GM06990 (cell line): ENCODE measurements around the gene G6PC3.
"Not testable (repeated sequence)": the region's sequence is repeated elsewhere in the genome, so short reads cannot be mapped to it uniquely, and the experiment has no call there.

Experiments used
- DNase-seq: peaks from one replicate; pipeline ENCODE4 v3.0.0-alpha.2; 2011; ENCODE audit not compliant: insufficient read length; ENCODE audit errors: extremely low read depth
- H3K27me3 ChIP-seq: replicated peaks from 2 replicates; pipeline ENCODE4 v1.6.0; 2011; ENCODE audit warnings: low read length; ENCODE audit not compliant: control insufficient read depth, insufficient read depth
- H3K36me3 ChIP-seq: 2 replicates; pipeline ENCODE4 v1.5.1; 2011; ENCODE audit warnings: low read length; ENCODE audit not compliant: control insufficient read depth, insufficient read depth
- H3K4me3 ChIP-seq: replicated peaks from 2 replicates; pipeline ENCODE4 v1.5.1; 2011; ENCODE audit warnings: low read depth, mild to moderate bottlenecking, control low read depth, low read length
- TF ChIP-seq, protein P1 (sequence below): IDR thresholded peaks from 2 replicates; pipeline ENCODE4 v1.5.1; 2011; ENCODE audit warnings: low read length, control low read depth, mild to moderate bottlenecking, inconsistent platforms; ENCODE audit not compliant: insufficient read depth, poor library complexity, severe bottlenecking

Gene G6PC3

DNA sequence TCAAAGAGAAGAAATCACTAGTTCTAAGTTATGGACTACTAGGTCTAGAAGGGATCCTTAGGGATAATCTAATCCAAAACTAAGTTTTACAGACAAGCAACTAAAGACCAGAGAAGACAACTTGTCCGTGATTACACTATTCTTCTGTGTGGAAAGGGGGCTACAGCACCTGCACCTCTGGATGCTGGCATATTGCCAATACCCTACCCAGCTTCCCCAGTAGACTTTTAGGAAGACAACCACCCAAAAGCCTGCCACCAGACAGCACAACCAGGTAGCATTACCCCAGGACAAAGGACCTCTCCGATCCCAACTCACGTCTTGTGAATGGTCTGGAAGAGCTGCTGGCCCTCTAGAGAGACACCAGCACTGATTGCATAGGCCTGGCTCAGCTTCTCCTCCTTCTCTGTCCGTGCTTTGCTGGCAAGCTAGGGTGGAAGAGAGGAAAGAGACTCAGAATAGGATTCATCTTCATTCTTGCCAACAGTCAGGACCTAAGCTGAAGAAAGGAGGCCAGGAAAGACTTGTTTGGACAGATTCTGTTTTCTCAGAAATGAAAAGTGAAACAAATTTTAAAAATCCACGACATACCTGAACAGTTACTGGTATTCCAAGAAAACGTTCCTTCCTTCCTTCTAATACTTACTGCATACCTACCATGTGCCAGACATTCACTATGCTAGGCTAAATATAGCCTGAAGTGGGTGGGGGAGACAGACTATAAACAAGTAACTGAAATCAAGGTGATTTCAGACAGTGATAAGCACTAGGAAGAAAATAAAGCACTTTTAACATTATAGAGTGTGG is 30.5 kb upstream of the G6PC3 start:
- DNase-seq = no peak
- Histone ChIP-seq H3K36me3 (peaks cover 19% of the 10 kb centered on the region), H3K4me3 (no peak overlapping the region), H3K27me3 (no peaks in the 10 kb centered on the region)
- TF ChIP-seq, protein P1, sequence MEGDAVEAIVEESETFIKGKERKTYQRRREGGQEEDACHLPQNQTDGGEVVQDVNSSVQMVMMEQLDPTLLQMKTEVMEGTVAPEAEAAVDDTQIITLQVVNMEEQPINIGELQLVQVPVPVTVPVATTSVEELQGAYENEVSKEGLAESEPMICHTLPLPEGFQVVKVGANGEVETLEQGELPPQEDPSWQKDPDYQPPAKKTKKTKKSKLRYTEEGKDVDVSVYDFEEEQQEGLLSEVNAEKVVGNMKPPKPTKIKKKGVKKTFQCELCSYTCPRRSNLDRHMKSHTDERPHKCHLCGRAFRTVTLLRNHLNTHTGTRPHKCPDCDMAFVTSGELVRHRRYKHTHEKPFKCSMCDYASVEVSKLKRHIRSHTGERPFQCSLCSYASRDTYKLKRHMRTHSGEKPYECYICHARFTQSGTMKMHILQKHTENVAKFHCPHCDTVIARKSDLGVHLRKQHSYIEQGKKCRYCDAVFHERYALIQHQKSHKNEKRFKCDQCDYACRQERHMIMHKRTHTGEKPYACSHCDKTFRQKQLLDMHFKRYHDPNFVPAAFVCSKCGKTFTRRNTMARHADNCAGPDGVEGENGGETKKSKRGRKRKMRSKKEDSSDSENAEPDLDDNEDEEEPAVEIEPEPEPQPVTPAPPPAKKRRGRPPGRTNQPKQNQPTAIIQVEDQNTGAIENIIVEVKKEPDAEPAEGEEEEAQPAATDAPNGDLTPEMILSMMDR = no peak

DNA sequence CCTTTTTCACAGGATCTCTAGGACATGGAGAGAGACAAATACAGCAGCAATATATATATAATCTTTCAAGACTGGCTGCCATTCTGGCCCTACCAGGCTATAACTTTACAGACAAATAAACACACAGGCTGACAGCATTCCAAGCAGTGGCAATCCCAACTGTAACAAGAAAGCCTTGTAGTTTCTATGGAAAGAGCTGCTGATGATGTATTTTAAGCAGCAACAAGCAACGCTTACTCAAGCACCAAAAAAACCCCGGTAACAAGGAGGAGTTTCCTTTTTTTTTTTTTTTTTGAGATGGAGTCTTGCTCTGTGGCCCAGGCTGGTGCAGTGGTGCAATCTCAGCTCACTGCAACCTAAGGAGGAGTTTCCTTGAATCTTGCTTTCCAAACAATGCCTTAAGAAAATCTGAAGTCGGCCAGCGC is 27.3 kb upstream of the G6PC3 start:
- no peak for DNase-seq
- TF ChIP-seq, protein P1 = no peak
- no peak overlapping the region for H3K4me3 ChIP-seq
- H3K36me3 ChIP-seq = peaks cover 5% of the 10 kb centered on the region
- H3K27me3 ChIP-seq = no peaks in the 10 kb centered on the region

DNA sequence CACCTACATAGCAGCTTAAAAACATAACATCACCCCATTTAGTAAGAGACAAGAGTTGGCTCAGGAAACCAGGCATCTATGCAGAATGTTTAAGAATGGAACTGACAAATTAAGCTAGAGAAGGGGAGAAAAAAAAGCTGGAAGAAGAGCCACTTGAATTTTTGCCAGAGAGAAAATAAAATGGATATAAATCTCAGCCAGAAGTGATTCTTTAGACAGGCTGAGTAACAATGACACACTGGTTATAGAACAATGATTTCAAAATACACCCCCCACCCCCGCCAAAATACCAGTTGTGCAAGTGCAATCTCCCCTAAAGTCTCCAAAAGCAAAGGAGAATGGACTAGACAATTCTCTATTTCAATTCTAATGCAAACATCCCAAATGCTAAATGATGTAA is 26.5 kb upstream of the G6PC3 start:
- no peak overlapping the region for H3K4me3 ChIP-seq
- no peaks in the 10 kb centered on the region for H3K27me3 ChIP-seq
- TF ChIP-seq, protein P1 = no peak
- H3K36me3 ChIP-seq = no peaks in the 10 kb centered on the region; the same call in 1 of the 2 replicates
- DNase-seq = no peak

- Histone ChIP-seq H3K4me3 (no peak overlapping the region), H3K36me3 (peaks cover 6% of the 10 kb centered on the region), H3K27me3 (no peaks in the 10 kb centered on the region)
- TF ChIP-seq, protein P1 = no peak
- DNase-seq = no peak
Measured at GRCh38 chr17:44045486-44045885, 25.0 kb upstream of the G6PC3 start.

DNA sequence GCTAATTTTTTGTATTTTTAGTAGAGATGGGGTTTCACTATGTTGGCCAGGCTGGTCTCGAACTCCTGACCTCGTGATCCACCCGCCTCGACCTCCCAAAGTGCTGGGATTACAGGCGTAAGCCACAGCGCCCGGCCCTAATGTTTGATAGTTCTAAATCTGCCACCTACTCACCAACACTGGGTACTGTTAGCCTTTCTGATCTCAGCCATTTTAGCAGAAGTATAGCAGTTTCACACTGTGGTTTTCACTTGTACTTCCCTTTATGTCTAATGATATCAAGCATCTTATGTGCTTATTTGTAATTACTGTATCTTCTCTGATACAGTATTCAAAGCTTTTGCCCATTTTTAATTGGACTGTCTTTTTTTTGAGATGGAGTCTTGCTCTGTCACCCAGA is 23.6 kb upstream of the G6PC3 start:
- not testable (repeated sequence) for DNase-seq, H3K36me3 ChIP-seq, H3K27me3 ChIP-seq, H3K4me3 ChIP-seq

DNA sequence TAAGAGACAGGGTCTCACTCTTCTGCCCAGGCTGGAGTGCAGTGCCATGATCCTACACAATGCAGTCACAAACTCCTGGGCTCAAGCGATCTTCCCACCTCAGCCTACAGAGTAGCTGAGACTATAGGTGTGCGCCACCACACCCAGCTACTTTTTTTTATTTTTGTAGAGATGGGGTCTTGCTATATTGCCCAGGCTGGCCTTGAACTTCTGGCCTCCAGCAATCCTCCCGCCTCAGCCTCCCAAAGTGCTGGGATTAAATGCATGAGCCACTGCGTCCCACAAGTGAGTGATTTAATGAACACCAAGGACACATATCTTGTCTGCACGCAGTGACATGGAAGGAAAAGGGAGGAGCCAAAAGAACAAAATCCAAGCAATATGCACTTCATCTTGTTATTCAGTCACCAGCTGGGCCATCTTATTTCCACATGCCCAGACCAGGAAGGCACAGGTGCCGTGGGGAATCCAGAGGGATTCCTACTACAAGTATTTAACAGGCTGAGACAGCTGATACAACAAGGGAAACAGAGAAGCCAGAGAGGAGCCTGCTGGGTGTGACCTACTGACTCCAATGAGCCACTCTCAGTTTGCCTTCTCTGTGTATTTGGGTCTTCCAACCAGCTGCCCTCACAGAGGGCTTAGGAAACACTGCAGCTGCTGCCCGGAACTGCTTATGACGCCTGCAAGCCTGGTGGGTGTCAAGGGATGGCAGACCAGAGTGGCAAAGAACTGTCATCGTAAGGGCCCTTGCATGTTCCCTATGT is 21.1 kb upstream of the G6PC3 start:
- Histone ChIP-seq H3K27me3 (no peaks in the 10 kb centered on the region), H3K36me3 (peaks cover 16% of the 10 kb centered on the region), H3K4me3 (no peak overlapping the region)
- no peak for DNase-seq
- TF ChIP-seq, protein P1 = no peak
